ENCODE data around the gene ZNF335. TPM values are rescaled to one million over a fixed set of nuclear protein-coding genes. Genes with fewer than 3 reads are reported as not detected.

The ZNF335 gene
- total and polyA plus RNA-seq, 2 of the 8 experiments (the other 6 are each of a cell fraction or from before 2014, with no cell fraction given) = 12.4 to 14.6 TPM

GRCh38 chr20:45962031-45962755 lies 9.8 kb downstream of the ZNF335 start (continued):
- TF ChIP-seq EP300 (IDR thresholded peaks at IDR 0.05; ENCODE audit: borderline replicate concordance in 1 of 2, low read depth in 2 of 2, low read length in 2 of 2) = no peak
- TF ChIP-seq MAFK (IDR thresholded peaks at IDR 0.05; ENCODE audit: low read depth, low read length) = no peak
- no peak for TF ChIP-seq KDM1A (IDR thresholded peaks at IDR 0.05; ENCODE audit: borderline replicate concordance, low read length)
- TF ChIP-seq CBX5 (IDR thresholded peaks at IDR 0.05; ENCODE audit: low read depth, low read length) = no peak
- no peak for TF ChIP-seq RXRA (IDR thresholded peaks at IDR 0.05; ENCODE audit: insufficient read depth, low read depth, low read length)

All from H1 (cell line).